Testis (tissue), 2 donors: ENCODE measurements around the gene TECTA.

Experiments used
- CTCF ChIP-seq, 3 experiments: fragments of 450-650 bp in 2 of 3; fragments of 200-600 bp in 1 of 3; sonication (generic) in 1 of 3; IDR thresholded peaks; one replicate each; pipeline ENCODE4 v1.5.1; 2016 to 2019; ENCODE audit warnings: antibody characterized with exemption in 3 of 3, mild to moderate bottlenecking in 2 of 3, moderate library complexity in 1 of 3
- POLR2A ChIP-seq: fragments of 450-650 bp; IDR thresholded peaks from one replicate; pipeline ENCODE4 v1.6.1; 2017; ENCODE audit warnings: antibody characterized with exemption, mild to moderate bottlenecking, moderate library complexity

- no peak for TF ChIP-seq CTCF (IDR thresholded peaks at IDR 0.05)
- TF ChIP-seq POLR2A = no peak
Measured at GRCh38 chr11:121210445-121211080, 109.5 kb downstream of the TECTA start.
